Astrocyte (in vitro differentiated cells and primary cell): Measurements from ENCODE around the gene PTPN20. TPM values are rescaled to one million over a fixed set of nuclear protein-coding genes. Genes with fewer than 3 reads are reported as not detected.

Experiments used
- DNase-seq: peaks from one replicate; pipeline ENCODE4 v3.0.0-alpha.2; 2010; ENCODE audit warnings: low read depth
- FAIRE-seq: peaks from 2 replicates; lab custom pipeline; 2011; peaks lifted over from hg19 to GRCh38; lab: Jason Lieb, UNC
- H2AFZ ChIP-seq: 2 replicates; pipeline ENCODE4 v1.6.0; 2012; ENCODE audit warnings: low read depth, low read length, inconsistent platforms
- H3K27ac ChIP-seq: 2 replicates; pipeline ENCODE4 v1.5.1; 2011; ENCODE audit warnings: low read depth, low read length, inconsistent platforms
- H3K27me3 ChIP-seq: 2 replicates; pipeline ENCODE4 v1.6.0; 2011; ENCODE audit warnings: low read length, inconsistent platforms; ENCODE audit not compliant: insufficient read depth
- H3K36me3 ChIP-seq: 2 replicates; pipeline ENCODE4 v1.5.1; 2011; ENCODE audit warnings: low read length, inconsistent platforms; ENCODE audit not compliant: insufficient read depth
- H3K4me1 ChIP-seq: 2 replicates; pipeline ENCODE4 v1.5.1; 2011; ENCODE audit warnings: low read length, inconsistent platforms; ENCODE audit not compliant: insufficient read depth
- H3K4me2 ChIP-seq: 2 replicates; pipeline ENCODE4 v1.6.0; 2012; ENCODE audit warnings: low read length, inconsistent platforms
- H3K4me3 ChIP-seq: 2 replicates; pipeline ENCODE4 v1.5.1; 2011; ENCODE audit warnings: low read depth, mild to moderate bottlenecking, low read length, inconsistent platforms; ENCODE audit not compliant: insufficient read depth
- H3K79me2 ChIP-seq: 2 replicates; pipeline ENCODE4 v1.6.0; 2012; ENCODE audit warnings: mild to moderate bottlenecking, low read length, inconsistent platforms; ENCODE audit not compliant: insufficient read depth
- H3K9ac ChIP-seq: 2 replicates; pipeline ENCODE4 v1.6.0; 2012; ENCODE audit warnings: mild to moderate bottlenecking, low read length, inconsistent platforms
- H3K9me3 ChIP-seq: 2 replicates; pipeline ENCODE4 v1.5.1; 2012; ENCODE audit warnings: low read depth, mild to moderate bottlenecking, low read length, inconsistent platforms; ENCODE audit not compliant: insufficient read depth
- H4K20me1 ChIP-seq: 2 replicates; pipeline ENCODE4 v1.6.0; 2012; ENCODE audit warnings: low read length, inconsistent platforms; ENCODE audit not compliant: insufficient read depth
- H3K27ac Mint-ChIP-seq: one replicate; pipeline ENCODE4 v1.8.0; 2021; ENCODE audit warnings: mild to moderate bottlenecking, mixed read lengths; ENCODE audit not compliant: unreplicated experiment
- H3K27me3 Mint-ChIP-seq: one replicate; pipeline ENCODE4 v1.8.0; 2021; ENCODE audit warnings: low read depth, mixed read lengths; ENCODE audit not compliant: unreplicated experiment
- H3K36me3 Mint-ChIP-seq: one replicate; pipeline ENCODE4 v1.8.0; 2021; ENCODE audit warnings: low read depth, mixed read lengths; ENCODE audit not compliant: unreplicated experiment
- H3K4me1 Mint-ChIP-seq: one replicate; pipeline ENCODE4 v1.8.0; 2021; ENCODE audit warnings: low read depth, mixed read lengths; ENCODE audit not compliant: unreplicated experiment
- H3K4me3 Mint-ChIP-seq: one replicate; pipeline ENCODE4 v1.8.0; 2021; ENCODE audit warnings: mild to moderate bottlenecking, moderate library complexity, mixed read lengths; ENCODE audit not compliant: unreplicated experiment
- H3K9me3 Mint-ChIP-seq: one replicate; pipeline ENCODE4 v1.8.0; 2021; ENCODE audit warnings: mild to moderate bottlenecking, mixed read lengths; ENCODE audit not compliant: unreplicated experiment
- CTCF ChIP-seq: IDR thresholded peaks from 2 replicates; pipeline ENCODE4 v1.5.1; 2011; ENCODE audit warnings: low read depth, mild to moderate bottlenecking, inconsistent platforms, low read length, moderate library complexity; ENCODE audit not compliant: insufficient read depth
- EZH2 ChIP-seq: IDR thresholded peaks from 2 replicates; pipeline ENCODE4 v1.6.1; 2012; ENCODE audit warnings: mild to moderate bottlenecking, low read length, inconsistent platforms; ENCODE audit not compliant: insufficient read depth
- total RNA-seq: library from RNA; stranded (reverse); gene quantifications from 2 replicates; pipeline ENCODE4 v1.2.1, GENCODE V29; 2021

Gene PTPN20
- total RNA-seq, 1 donor from 2014 or later, result not detected

GRCh38 chr10:47050618-47051455 is 139.6 kb downstream of the PTPN20 start:
- Histone ChIP-seq H3K4me2 (no peak overlapping the region), H4K20me1 (no peaks in the 10 kb centered on the region), H3K27me3 (peaks cover 2% of the 10 kb centered on the region), H3K9me3 (no peaks in the 10 kb centered on the region), H3K36me3 (no peaks in the 10 kb centered on the region), H3K4me1 (no peaks in the 10 kb centered on the region), H3K79me2 (no peaks in the 10 kb centered on the region), H3K4me3 (no peak overlapping the region), H3K9ac (no peak overlapping the region), H3K27ac (no peak overlapping the region), H2AFZ (no peak overlapping the region)
- FAIRE-seq (no peak), DNase-seq (no peak)
- Mint-ChIP-seq H3K27ac (no peak overlapping the region), H3K4me1 (peaks cover 1% of the 10 kb centered on the region), H3K9me3 (no peaks in the 10 kb centered on the region), H3K27me3 (peaks cover 37% of the 10 kb centered on the region), H3K4me3 (no peak overlapping the region), H3K36me3 (no peaks in the 10 kb centered on the region)
- TF ChIP-seq EZH2, result no peak
- TF ChIP-seq CTCF, result no peak

GRCh38 chr10:47051741-47052238 is 140.6 kb downstream of the PTPN20 start:
- peaks cover 8% of the 10 kb centered on the region for H3K4me1 Mint-ChIP-seq
- Histone ChIP-seq H3K27me3 (peaks cover 2% of the 10 kb centered on the region), H3K27ac (no peak overlapping the region), H3K79me2 (no peaks in the 10 kb centered on the region), H3K9me3 (no peaks in the 10 kb centered on the region), H4K20me1 (no peaks in the 10 kb centered on the region), H3K4me3 (no peak overlapping the region), H2AFZ (no peak overlapping the region), H3K4me1 (no peaks in the 10 kb centered on the region), H3K36me3 (no peaks in the 10 kb centered on the region), H3K9ac (no peak overlapping the region), H3K4me2 (no peak overlapping the region)
- no peaks in the 10 kb centered on the region for H3K36me3 Mint-ChIP-seq
- H3K9me3 Mint-ChIP-seq, result no peaks in the 10 kb centered on the region
- no peak overlapping the region for H3K27ac Mint-ChIP-seq
- H3K4me3 Mint-ChIP-seq, result no peak overlapping the region
- FAIRE-seq, result no peak
- H3K27me3 Mint-ChIP-seq, result peaks cover 33% of the 10 kb centered on the region
- DNase-seq, result no peak
- TF ChIP-seq CTCF (no peak), EZH2 (no peak)
